Measurements from ENCODE around the gene IFNL4. TPM values are rescaled to one million over a fixed set of nuclear protein-coding genes. Genes with fewer than 3 reads are reported as not detected.
"Not testable (repeated sequence)": the region's sequence is repeated elsewhere in the genome, so short reads cannot be mapped to it uniquely, and the experiment has no call there.

Gene IFNL4
- total and polyA plus RNA-seq, 8 donors = 0.09 TPM; not detected in 7

DNA sequence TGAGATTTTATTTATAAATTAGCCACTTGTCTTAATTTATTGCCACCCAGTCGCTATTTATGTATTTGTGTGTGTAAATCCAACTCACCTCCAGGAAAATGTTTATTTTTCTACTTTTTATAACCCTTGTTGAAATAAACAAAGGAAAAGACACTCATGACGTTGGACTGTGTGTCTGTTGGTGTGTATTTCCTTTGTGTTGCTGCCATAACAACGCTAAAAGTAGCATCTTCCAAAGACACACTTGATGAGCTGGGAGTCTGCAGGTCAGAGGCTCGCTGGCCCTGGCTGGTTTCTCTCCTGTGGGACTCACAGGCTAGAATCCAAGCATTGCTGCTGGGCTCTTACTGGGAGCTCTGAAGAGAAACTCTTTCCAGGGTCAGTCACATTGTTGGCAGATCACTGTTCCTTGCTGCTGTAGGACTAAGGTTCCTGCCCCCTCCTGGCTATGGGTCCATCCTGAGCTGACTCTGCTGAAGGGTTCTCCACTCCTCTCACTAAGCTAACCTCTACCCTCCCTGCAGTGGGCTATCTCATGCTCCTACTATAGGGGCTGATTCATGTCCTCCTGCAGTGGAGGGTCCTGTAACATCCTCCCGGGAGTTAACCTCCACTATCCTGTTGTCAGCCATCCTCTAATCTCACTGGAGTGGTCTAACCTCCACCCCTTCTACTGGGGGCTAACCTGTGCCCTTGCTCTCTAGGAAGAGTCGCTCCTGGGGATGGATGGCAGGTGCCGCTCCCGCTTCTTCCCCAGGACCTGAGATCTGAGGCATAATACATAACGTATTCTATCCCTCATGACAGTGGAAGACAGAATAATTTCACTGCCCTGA is 21.6 kb upstream of the IFNL4 start:
- FAIRE-seq (no peak), ATAC-seq (no peak), DNase-seq (peak in 1 of 6 donors; percentile 16)
- 82 to 83% methylated on average over 9 of the region's 9 CpGs for WGBS, 2 donors
- TF ChIP-seq, protein P1, sequence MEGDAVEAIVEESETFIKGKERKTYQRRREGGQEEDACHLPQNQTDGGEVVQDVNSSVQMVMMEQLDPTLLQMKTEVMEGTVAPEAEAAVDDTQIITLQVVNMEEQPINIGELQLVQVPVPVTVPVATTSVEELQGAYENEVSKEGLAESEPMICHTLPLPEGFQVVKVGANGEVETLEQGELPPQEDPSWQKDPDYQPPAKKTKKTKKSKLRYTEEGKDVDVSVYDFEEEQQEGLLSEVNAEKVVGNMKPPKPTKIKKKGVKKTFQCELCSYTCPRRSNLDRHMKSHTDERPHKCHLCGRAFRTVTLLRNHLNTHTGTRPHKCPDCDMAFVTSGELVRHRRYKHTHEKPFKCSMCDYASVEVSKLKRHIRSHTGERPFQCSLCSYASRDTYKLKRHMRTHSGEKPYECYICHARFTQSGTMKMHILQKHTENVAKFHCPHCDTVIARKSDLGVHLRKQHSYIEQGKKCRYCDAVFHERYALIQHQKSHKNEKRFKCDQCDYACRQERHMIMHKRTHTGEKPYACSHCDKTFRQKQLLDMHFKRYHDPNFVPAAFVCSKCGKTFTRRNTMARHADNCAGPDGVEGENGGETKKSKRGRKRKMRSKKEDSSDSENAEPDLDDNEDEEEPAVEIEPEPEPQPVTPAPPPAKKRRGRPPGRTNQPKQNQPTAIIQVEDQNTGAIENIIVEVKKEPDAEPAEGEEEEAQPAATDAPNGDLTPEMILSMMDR (IDR thresholded peaks at IDR 0.05) = no peak
- intact Hi-C loops (cut with DNase I) = no loop called here
- Histone ChIP-seq H3K27ac (no peak overlapping the region), H3K36me3 (no peaks in the 10 kb centered on the region), H3K4me1 (no peaks in the 10 kb centered on the region), H3K4me3 (no peak overlapping the region), H3K27me3 (no peaks in the 10 kb centered on the region), H3K9me3 (no peaks in the 10 kb centered on the region)

DNA sequence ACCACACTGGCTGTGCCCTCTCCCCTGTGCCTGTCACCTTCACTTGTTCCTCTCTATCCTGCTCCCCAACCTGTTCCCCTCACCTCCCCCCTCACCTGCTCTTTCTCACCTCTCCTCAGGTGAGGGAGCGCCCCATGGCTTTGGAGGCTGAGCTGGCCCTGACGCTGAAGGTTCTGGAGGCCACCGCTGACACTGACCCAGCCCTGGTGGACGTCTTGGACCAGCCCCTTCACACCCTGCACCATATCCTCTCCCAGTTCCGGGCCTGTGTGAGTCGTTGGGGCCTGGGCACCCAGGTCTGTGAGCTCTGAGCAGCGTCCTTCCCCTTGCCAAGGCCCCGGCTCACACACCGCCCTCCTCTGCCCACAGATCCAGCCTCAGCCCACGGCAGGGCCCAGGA is 20.7 kb upstream of the IFNL4 start:
- not testable (repeated sequence) for FAIRE-seq

DNA sequence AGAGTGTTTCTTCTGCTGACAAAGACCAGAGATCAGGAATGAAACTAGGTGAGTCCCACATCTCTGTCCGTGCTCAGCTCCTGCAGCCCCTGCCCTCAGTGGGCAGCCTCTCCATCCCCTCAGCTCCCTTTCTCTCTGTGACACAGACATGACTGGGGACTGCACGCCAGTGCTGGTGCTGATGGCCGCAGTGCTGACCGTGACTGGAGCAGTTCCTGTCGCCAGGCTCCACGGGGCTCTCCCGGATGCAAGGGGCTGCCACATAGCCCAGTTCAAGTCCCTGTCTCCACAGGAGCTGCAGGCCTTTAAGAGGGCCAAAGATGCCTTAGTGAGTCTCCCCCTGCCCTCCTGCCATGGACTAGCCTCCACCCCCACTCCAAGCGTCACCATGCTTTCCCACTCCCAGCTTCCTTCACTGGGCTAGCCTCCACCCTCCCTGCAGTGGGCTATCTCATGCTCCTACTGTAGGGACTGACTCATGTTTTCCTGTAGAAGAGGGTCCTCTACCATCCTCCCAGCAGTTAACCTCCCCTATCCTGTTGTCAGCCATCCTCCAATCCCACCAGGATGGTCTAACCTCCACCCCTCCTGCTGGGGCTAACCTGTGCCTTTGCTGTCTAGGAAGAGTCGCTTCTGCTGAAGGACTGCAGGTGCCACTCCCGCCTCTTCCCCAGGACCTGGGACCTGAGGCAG is 20.0 kb upstream of the IFNL4 start:
- DNase-seq = peak in 1 of 6 donors; percentile 44
- ATAC-seq; H3K9me3 ChIP-seq; intact Hi-C loops (cut with DNase I); H3K4me3 ChIP-seq; H3K36me3 ChIP-seq; H3K27ac ChIP-seq; H3K27me3 ChIP-seq; H3K4me1 ChIP-seq; FAIRE-seq: not testable (repeated sequence)
- 82 to 96% methylated on average over 7 to 9 of the region's 10 CpGs for WGBS, 2 donors

More for the DNA sequence above, 20.7 kb upstream of the IFNL4 start:
- H3K4me1 ChIP-seq; H3K27me3 ChIP-seq; H3K4me3 ChIP-seq; ATAC-seq; intact Hi-C loops (cut with DNase I); H3K27ac ChIP-seq; H3K36me3 ChIP-seq; H3K9me3 ChIP-seq: not testable (repeated sequence)
- DNase-seq = peak in 2 of 6 donors; percentile 26 to 58
- 69 to 81% methylated on average over 9 to 10 of the region's 10 CpGs for WGBS, 2 donors

DNA sequence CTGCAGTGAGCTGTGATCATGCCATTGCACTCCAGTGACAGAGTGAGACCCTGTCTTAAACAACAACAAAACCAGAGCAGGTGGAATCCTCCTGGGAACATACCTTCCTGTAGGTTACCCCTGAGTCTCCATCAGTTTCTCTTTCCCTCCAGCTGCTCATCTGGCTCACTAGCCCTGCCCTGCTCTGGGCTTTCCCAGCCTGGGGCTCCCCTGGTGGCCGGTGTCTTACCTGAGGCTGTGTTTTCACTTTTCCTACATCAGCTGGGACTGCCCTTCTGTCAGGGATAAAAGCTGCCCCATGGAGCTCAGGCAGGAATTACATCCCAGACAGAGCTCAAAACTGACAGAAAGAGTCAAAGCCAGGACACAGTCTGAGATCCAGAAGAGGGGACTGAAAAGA is 19.4 kb upstream of the IFNL4 start, which contains the start of gene IFNL2:
Gene IFNL2 (plus strand): TSS at position 312 of the 400 bp plus-strand sequence. CDS start 173 bp downstream, outside the sequence.
- FAIRE-seq; H3K9me3 ChIP-seq; H3K36me3 ChIP-seq; H3K27ac ChIP-seq; intact Hi-C loops (cut with DNase I); H3K4me1 ChIP-seq; H3K27me3 ChIP-seq; DNase-seq; H3K4me3 ChIP-seq: not testable (repeated sequence)
- WGBS, 2 donors = no CpG with 5 or more reads among the region's 1 CpG
- ATAC-seq = peak; percentile 76 to 86 (median 80)

DNA sequence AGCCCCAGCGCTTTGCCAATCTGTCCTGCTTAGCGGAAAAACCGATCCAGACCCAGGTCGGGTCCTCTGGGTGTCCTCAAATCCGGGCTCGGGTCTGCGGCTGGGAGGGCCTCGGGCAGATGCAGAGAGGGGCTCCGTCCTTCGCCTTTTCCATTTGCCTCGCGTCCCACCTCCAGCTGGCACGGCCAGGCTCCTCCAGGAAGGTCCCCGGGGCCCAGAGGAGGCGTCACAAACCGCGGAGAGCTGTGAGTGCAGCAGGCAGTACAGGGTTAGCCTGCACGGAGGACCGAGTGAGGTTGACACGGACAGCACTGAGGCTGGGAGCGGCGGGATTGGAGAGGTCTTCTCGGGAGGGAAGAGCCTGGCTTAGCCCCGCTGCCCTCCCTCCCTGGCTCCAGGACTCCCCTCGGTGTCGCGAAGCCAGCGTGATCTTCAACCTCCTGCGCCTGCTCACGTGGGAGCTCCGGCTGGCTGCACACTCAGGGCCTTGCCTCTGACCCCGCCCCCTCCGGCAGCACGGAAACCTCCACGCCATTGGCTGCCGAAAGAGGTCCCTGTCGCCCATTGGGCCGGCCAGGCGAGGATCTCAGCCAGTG is 16.8 kb upstream of the IFNL4 start:
- peaks cover 0 to 8% (median 0%) of the 10 kb centered on the region in 3 donors for H3K4me1 ChIP-seq
- H3K9me3 ChIP-seq = no peaks in the 10 kb centered on the region
- ATAC-seq = no peak
- no peak overlapping the region for H3K4me3 ChIP-seq
- no peak for FAIRE-seq
- no peaks in the 10 kb centered on the region for H3K27me3 ChIP-seq
- H3K27ac ChIP-seq = no peak overlapping the region
- no peaks in the 10 kb centered on the region for H3K36me3 ChIP-seq
- TF ChIP-seq, protein P1 (IDR thresholded peaks at IDR 0.05) = no peak
- peak in 2 of 6 donors; percentile 51 to 68 for DNase-seq
- intact Hi-C loops (cut with DNase I) = no loop called here
- 66 to 72% methylated on average over 38 to 39 of the region's 39 CpGs for WGBS, 2 donors
